Mucosa of rectum (tissue), 2 donors: ENCODE results near the gene FGF19.

ENCODE experiments used
- H3K27ac ChIP-seq, 2 donors: one replicate each; pipeline ENCODE4 v1.7.0; 2013; ENCODE audit warnings: inconsistent platforms in 2 of 2, low read depth in 2 of 2, low read length in 2 of 2
- H3K27me3 ChIP-seq, 2 donors: one replicate each; pipeline ENCODE4 v1.7.0; 2013; ENCODE audit warnings: low read length in 2 of 2; ENCODE audit not compliant: control insufficient read depth in 2 of 2, insufficient read depth in 2 of 2
- H3K36me3 ChIP-seq, 2 donors: one replicate each; pipeline ENCODE4 v1.7.0; 2013; ENCODE audit warnings: low read length in 2 of 2; ENCODE audit not compliant: control insufficient read depth in 2 of 2, insufficient read depth in 2 of 2
- H3K4me1 ChIP-seq, 2 donors: one replicate each; pipeline ENCODE4 v1.7.0; 2013; ENCODE audit warnings: low read length in 2 of 2, mild to moderate bottlenecking in 1 of 2; ENCODE audit not compliant: control insufficient read depth in 2 of 2, insufficient read depth in 2 of 2
- H3K4me3 ChIP-seq, 2 donors: one replicate each; pipeline ENCODE4 v1.7.0; 2013; ENCODE audit warnings: low read length in 2 of 2
- H3K9ac ChIP-seq, 2 donors: one replicate each; pipeline ENCODE4 v1.7.0; 2013; ENCODE audit warnings: low read length in 2 of 2, low read depth in 1 of 2, mild to moderate bottlenecking in 1 of 2
- H3K9me3 ChIP-seq, 2 donors: one replicate each; pipeline ENCODE4 v1.7.0; 2013; ENCODE audit warnings: low read length in 2 of 2; ENCODE audit not compliant: control insufficient read depth in 2 of 2
- donor health status: healthy.
- donor health status: Normal muscosa, but diverticular disease.

FGF19 gene

GRCh38 chr11:69705351-69705811, 1.6 kb upstream of the FGF19 start:
- Histone ChIP-seq H3K9ac (no peak overlapping the region), H3K27ac (no peak overlapping the region), H3K9me3 (peaks cover 0 to 2% of the 10 kb centered on the region in 2 donors), H3K27me3 (peaks cover 22 to 28% of the 10 kb centered on the region in 2 donors), H3K4me1 (peaks cover 19 to 24% of the 10 kb centered on the region in 2 donors), H3K36me3 (no peaks in the 10 kb centered on the region), H3K4me3 (peak overlapping the region; percentile 26 to 51)

GRCh38 chr11:69704508-69705253, 859 bp upstream of the FGF19 start:
- H3K9me3 ChIP-seq: peaks cover 0 to 2% of the 10 kb centered on the region in 2 donors
- peaks cover 24 to 28% of the 10 kb centered on the region in 2 donors for H3K27me3 ChIP-seq
- H3K4me3 ChIP-seq: no peak overlapping the region
- no peak overlapping the region for H3K9ac ChIP-seq
- H3K27ac ChIP-seq: no peak overlapping the region
- no peaks in the 10 kb centered on the region for H3K36me3 ChIP-seq
- H3K4me1 ChIP-seq: peaks cover 19 to 24% of the 10 kb centered on the region in 2 donors

DNA sequence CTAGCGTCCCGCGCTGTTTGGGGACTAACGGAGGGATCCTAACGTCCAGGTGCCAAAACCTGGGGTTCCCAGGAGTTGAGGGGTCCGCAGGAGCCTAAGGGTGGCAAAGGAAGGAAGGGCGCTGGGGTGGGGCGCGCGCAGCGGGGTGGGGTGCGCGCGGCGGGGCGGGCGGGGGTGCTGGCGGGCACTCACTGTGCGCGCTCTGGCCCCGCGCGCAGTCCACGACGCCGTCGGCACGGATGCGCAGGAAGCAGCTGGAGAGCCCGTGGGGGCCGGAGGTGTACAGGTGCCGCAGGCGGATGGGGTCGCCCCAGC, 412 bp downstream of the FGF19 start:
- Histone ChIP-seq H3K27ac (no peak overlapping the region), H3K27me3 (peaks cover 28 to 33% of the 10 kb centered on the region in 2 donors), H3K36me3 (no peaks in the 10 kb centered on the region), H3K9me3 (peaks cover 0 to 2% of the 10 kb centered on the region in 2 donors), H3K4me1 (peaks cover 19 to 21% of the 10 kb centered on the region in 2 donors), H3K4me3 (no peak overlapping the region), H3K9ac (no peak overlapping the region)

GRCh38 chr11:69702769-69703452, 911 bp downstream of the FGF19 start:
- H3K27me3 ChIP-seq: peaks cover 28 to 33% of the 10 kb centered on the region in 2 donors
- H3K9ac ChIP-seq: no peak overlapping the region
- peaks cover 19 to 21% of the 10 kb centered on the region in 2 donors for H3K4me1 ChIP-seq
- peaks cover 0 to 2% of the 10 kb centered on the region in 2 donors for H3K9me3 ChIP-seq
- no peaks in the 10 kb centered on the region for H3K36me3 ChIP-seq
- H3K27ac ChIP-seq: no peak overlapping the region
- H3K4me3 ChIP-seq: no peak overlapping the region

GRCh38 chr11:69702239-69702691, 1.6 kb downstream of the FGF19 start:
- H3K4me3 ChIP-seq: no peak overlapping the region

DNA sequence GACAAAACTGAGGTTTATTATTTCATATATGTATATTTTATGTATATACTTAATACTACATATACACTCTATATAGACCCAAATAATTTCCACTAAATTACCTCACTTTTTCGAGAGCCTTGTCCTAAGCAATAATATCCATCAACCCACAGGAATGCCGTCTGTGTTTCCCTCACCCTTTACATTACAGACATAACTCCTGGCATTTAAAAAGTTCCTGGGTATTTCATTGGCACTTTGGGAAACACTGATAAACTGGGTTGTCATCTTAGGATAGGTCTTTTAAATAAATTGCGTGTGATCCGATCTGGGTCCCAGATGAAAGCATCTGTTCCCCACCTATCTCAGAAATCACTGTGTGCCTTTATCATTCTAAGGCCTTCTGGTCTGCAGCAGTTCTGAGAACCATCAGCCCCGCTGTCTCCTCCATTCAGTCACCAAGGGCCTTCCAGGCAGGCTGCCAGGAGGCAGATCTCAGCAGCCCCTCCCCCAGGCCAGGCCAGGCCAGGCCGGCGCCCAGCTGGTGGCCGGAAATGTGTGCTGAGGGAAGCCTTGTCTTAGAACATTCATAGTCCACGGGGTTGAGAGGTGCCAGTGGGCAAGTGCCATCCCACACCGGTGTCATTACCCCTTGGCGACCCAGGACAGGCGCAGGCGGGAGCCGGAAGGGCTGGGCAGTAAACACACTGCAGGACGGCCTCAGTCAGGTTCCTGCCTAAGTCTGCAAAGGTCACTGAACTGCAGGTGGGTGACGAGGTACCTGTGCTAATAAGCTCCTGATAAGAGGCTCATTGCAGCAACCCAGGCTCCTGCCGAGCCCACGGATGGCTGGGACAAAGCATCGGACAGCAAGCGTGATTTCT, 3.3 kb downstream of the FGF19 start:
- H3K27me3 ChIP-seq: peaks cover 29 to 39% of the 10 kb centered on the region in 2 donors
- H3K9ac ChIP-seq: no peak overlapping the region
- H3K4me3 ChIP-seq: no peak overlapping the region
- H3K4me1 ChIP-seq: peaks cover 6 to 7% of the 10 kb centered on the region in 2 donors
- H3K36me3 ChIP-seq: no peaks in the 10 kb centered on the region
- no peak overlapping the region for H3K27ac ChIP-seq
- H3K9me3 ChIP-seq: peaks cover 0 to 2% of the 10 kb centered on the region in 2 donors

More at GRCh38 chr11:69702239-69702691, 1.6 kb downstream of the FGF19 start:
- Histone ChIP-seq H3K4me1 (peaks cover 19 to 21% of the 10 kb centered on the region in 2 donors), H3K9me3 (peaks cover 0 to 2% of the 10 kb centered on the region in 2 donors), H3K27me3 (peaks cover 31 to 35% of the 10 kb centered on the region in 2 donors), H3K36me3 (no peaks in the 10 kb centered on the region), H3K27ac (no peak overlapping the region), H3K9ac (no peak overlapping the region)

GRCh38 chr11:69699213-69699612, 4.6 kb downstream of the FGF19 start:
- peaks cover 29 to 36% of the 10 kb centered on the region in 2 donors for H3K27me3 ChIP-seq
- H3K4me1 ChIP-seq: no peaks in the 10 kb centered on the region
- H3K9ac ChIP-seq: no peak overlapping the region
- peaks cover 0 to 2% of the 10 kb centered on the region in 2 donors for H3K9me3 ChIP-seq
- H3K4me3 ChIP-seq: no peak overlapping the region
- H3K27ac ChIP-seq: no peak overlapping the region
- H3K36me3 ChIP-seq: no peaks in the 10 kb centered on the region

DNA sequence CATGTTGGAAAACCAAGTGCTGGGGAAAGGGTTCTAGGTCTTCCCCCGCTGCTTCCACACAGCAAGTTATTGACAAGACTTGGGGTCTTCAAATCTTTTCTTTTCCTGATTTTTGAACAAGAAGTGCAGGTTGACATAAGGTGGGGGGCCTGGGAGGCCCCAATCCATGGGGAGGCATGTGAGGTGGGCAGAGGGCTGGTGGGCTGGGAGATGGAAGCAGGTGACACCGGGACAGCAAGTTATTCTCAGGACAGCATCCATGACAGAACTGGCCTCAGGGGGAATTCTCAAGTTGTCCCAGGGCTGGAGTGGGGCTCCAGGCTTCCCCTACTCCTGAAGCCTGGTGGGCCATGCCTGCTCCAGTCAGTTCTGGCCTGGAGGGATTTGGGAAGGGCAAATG, 5.5 kb downstream of the FGF19 start:
- Histone ChIP-seq H3K27ac (no peak overlapping the region), H3K27me3 (peaks cover 29 to 38% of the 10 kb centered on the region in 2 donors)

DNA sequence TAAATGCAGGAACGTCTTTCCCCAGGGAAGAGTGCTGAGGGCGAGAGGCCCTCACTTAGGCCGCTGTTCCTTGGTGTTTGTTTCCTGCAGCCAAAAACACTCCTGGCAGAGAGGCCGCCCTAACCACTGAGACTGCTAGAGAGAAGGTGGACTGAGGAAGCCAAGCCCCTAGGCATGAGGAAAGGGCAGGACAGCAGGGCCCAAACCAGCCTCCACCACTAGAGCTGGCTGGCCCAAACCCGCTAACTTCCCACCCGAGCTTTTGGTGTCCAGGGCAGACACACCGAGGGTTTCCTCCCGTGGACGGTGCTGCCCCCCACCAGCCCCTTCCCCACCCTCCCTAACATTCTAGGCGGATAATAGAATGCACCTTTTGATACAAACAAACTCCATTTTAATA, 6.0 kb downstream of the FGF19 start:
- Histone ChIP-seq H3K27me3 (peaks cover 24 to 34% of the 10 kb centered on the region in 2 donors), H3K4me3 (no peak overlapping the region), H3K9ac (no peak overlapping the region), H3K9me3 (peaks cover 0 to 2% of the 10 kb centered on the region in 2 donors), H3K36me3 (no peaks in the 10 kb centered on the region), H3K27ac (no peak overlapping the region), H3K4me1 (no peaks in the 10 kb centered on the region)

More for the DNA sequence above, 5.5 kb downstream of the FGF19 start:
- H3K4me1 ChIP-seq: no peaks in the 10 kb centered on the region
- no peak overlapping the region for H3K9ac ChIP-seq
- H3K9me3 ChIP-seq: peaks cover 0 to 2% of the 10 kb centered on the region in 2 donors
- H3K4me3 ChIP-seq: no peak overlapping the region
- no peaks in the 10 kb centered on the region for H3K36me3 ChIP-seq
